Stimulated activated CD8-positive, alpha-beta memory T cell treated with anti-CD3 and anti-CD28 coated beads, Interleukin-7, amount 100 ng/mL, for 48 hours (primary cell): ENCODE measurements around the gene LIN9.
"Not testable (repeated sequence)": the region's sequence is repeated elsewhere in the genome, so short reads cannot be mapped to it uniquely, and the experiment has no call there.

Experiments used
- DNase-seq, 2 donors: peaks; one replicate each; pipeline ENCODE4 v3.0.0-alpha.2; 2020; ENCODE audit warnings: low read depth in 1 of 2; ENCODE audit errors: extremely low read depth in 1 of 2

Gene LIN9

DNA sequence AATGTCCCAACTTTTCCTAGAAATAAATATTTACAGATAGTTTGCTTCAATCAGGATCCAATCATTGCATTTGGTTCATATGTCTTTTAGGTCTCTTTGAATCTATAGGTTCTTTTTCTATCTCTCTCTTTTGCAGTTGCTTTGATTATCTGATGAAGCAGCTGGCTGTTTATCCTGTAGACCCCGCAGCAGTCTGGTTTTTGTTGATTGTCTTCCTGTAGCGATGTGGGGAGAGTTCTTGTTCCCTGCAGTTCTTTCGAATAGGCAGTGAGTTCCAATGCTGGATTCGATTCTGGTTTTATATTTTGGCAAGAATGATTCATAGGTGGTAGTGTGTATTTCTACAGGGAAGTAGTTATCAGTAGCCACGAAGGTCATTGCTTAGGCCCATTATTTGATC lies 92.9 kb downstream of the LIN9 start:
- DNase-seq: no peak

- DNase-seq: no peak
Observed at GRCh38 chr1:226215239-226215638, 93.7 kb downstream of the LIN9 start.

DNA sequence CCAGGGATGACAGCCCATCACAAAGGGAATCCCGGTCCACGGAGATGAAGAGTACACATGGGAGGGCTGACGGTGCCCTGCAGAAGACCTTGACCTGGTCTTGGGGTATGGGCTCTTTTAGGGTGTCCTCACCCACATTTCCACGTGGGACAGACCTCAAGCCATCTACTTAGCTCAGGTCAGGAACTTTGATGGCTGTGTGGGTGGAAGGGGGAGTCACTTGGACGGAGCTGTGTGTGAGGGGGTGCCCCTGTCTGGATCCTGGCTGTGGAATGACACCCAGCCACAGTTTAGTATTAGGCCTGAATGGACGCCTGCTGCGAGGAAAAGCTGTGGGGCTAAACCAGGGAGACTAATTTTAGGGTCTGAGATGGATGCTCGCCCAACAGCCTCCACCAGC lies 96.4 kb downstream of the LIN9 start:
- no peak for DNase-seq

GRCh38 chr1:226211181-226211821 lies 97.7 kb downstream of the LIN9 start:
- DNase-seq: no peak

- DNase-seq: no peak
Observed at GRCh38 chr1:226210571-226211176, 98.3 kb downstream of the LIN9 start.

DNA sequence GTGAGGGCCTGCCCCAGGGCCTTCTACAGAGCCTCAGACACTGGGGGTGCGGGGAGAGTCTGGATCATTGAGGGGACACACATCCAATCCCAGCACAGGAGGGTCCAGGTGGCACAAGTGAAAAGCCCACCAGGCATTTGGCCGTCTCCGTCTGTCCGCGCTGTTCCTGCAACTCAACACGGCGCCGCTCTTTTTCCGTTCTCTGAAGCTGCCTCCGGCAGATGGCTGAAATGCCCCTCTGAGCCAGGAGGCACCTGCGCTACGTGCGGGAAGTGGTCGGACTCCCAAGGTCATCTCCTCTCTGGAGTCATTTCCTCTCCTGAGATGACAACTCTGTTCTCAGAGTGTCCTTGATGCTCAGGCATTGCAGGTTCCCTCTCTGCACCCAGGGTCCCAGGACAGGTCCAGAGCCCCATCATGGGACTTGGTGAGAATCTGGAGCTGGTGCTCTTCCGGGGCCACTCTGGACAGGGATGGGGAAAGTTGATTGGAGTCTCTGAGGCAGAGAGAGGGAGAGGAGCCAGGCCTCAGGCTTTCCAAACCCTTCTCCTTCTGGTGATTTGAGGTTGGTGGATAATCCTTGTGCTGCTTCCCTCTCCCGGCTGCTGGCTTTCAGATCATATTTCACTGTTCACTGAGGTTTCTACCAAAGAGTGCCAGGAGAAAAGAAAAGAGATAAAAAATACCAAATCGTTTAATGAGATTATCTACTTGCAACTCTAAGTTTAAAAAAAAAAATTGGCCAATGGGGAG lies 99.5 kb downstream of the LIN9 start:
- no peak for DNase-seq

GRCh38 chr1:226207048-226207447 lies 101.9 kb downstream of the LIN9 start:
- DNase-seq: no peak

DNA sequence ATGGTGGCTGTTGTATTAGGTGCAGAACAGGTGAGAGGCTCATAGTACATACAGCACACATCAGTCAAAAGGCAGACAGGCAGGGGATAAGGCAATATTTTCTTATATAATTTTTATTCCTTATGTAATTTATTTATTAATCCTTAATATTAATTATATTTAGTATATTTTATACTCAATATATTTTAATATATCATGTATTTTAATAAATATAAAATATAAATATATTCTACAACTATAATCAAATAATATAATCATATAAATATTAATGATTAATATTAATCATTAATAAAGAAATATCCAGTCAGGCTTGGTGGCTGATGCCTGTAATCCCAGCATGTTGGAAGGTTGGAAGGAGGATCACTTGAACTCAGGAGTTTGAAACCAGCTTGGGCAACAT lies 104.8 kb downstream of the LIN9 start:
- DNase-seq: no peak

- DNase-seq: no peak
Observed at GRCh38 chr1:226203655-226204054, 105.3 kb downstream of the LIN9 start.

- no peak for DNase-seq
Observed at GRCh38 chr1:226203240-226203639, 105.7 kb downstream of the LIN9 start.

DNA sequence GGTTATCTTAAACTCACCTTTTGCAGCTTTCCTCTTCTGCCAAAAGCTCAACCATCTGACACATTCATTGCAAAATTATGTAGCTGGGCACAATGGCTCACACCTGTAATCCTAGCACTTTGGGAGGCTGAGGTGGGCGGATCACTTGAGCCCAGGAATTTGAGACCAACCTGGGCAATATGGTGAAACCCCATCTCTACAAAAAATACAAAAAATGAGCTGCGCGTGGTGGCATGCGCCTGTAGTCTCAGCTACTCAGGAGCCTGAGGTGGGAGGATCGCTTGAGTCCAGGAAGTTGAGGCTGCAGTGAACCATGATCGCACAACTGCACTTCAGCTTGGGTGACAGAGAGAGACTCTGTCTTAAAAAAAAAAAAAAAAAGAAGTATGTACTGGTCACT lies 106.3 kb downstream of the LIN9 start:
- not testable (repeated sequence) for DNase-seq

- DNase-seq: no peak
Observed at GRCh38 chr1:226202246-226202645, 106.7 kb downstream of the LIN9 start.

DNA sequence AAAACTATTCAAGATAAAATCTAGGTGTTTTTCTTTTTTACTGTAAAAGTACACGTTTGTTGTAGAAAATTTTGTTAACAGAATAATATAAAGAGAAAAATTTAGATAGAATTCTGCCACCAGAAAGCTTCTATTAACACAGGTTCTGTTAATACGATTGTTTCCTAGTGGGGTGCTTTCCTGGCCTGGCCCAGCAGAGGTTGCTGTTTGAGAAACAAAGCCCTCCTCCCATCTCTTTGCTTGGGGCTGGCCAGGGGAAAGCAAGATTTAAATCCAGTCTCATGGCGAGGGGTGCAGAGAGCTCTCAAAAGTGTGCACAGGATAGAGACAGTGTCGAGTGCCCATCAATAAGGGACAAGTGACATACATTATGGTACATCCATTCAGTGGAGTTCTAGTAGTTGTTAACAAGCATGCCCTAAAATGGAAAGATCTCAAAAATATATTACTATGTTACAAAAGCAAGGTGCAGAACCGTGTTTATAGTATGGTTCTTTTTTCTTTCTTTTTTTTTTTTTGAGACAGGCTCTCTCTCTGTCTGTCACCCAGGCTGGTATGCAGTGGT lies 107.9 kb downstream of the LIN9 start:
- DNase-seq: no peak

- no peak for DNase-seq
Observed at GRCh38 chr1:226199971-226200370, 109.0 kb downstream of the LIN9 start.

DNA sequence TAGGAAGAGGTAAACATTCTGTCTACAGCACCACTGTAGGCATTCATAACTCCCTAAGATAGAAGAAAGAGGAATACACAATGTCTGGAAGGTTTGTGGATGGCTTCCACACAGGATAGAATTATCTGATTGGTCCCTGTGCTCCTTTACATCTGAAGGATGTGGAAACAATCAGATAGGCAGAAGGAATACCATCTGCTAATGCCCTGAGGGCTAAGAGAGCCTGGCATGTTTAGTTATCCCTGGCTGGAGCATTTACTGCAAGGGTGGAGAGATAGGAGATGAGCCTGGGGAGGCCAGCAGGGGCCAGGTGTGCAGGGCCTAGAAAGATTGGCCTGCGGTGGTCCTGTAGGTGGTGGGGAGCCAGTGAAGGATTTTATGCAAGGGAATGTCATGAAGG lies 113.8 kb downstream of the LIN9 start:
- no peak for DNase-seq

GRCh38 chr1:226187380-226187779 lies 121.6 kb downstream of the LIN9 start:
- no peak for DNase-seq

GRCh38 chr1:226187019-226187322 lies 122.0 kb downstream of the LIN9 start:
- DNase-seq: no peak

GRCh38 chr1:226186124-226187018 lies 122.6 kb downstream of the LIN9 start, which contains the start of gene ACBD3:
Gene ACBD3 (minus strand): TSS chr1:226186741. CDS start chr1:226186675, 66 bp downstream.
- DNase-seq: peak; percentile 69 to 83

DNA sequence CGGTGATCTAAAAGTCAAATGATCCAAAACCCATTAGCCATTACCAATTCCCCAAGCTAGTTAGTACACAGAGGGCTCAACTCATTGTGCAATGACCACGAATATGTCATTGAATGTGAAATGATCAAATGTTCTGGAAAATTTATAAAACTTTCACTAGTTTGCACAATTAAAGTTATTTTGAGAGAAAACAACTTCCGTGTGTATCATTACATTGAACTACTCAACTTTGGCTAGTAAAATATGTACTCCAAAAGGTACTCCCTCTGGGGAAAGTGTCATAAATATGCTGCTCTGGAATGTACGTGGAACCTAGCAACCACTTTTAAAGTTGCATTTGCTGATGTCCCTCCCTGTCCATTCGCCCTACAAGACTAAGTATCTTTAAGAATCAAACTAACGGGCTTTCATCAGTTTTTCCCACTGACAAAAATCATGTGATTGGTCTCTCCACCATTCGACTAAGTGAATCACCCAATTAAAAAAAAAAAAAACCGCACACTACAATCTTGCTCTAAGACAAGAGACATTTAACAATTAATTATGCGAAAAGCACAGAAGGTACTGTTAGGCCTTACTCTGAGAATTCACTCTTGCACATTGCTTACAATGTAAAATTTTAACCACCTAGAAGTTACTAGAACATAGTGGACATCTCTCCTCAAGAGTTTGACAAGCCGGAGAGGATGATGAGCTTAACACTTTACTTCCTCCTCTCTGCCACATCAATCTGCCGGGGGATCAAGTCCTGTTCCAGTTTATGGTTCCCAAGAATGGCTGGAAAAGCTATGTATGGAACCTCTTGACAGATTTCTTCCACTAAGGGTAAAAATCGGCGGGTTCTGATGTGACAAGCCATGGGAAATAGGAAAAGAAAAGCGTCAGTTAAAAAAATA lies 123.6 kb downstream of the LIN9 start:
- no peak for DNase-seq
